Measurements from ENCODE around the gene RSAD1.

DNA sequence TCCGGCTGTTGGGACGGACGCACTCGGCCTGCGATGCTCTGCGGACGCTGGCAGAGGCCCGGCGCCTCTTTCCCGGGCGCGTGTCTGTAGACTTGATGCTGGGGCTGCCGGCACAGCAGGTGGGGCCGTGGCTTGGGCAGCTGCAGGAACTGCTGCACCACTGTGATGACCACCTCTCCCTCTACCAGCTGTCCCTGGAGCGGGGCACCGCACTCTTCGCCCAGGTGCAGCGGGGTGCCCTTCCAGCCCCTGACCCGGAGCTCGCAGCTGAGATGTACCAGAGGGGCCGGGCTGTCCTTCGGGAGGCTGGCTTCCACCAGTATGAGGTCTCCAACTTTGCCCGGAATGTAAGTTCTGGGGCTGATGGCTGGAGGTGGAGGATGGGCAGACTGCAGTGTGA lies 3.5 kb downstream of the RSAD1 start:
- TF ChIP-seq, protein P1, sequence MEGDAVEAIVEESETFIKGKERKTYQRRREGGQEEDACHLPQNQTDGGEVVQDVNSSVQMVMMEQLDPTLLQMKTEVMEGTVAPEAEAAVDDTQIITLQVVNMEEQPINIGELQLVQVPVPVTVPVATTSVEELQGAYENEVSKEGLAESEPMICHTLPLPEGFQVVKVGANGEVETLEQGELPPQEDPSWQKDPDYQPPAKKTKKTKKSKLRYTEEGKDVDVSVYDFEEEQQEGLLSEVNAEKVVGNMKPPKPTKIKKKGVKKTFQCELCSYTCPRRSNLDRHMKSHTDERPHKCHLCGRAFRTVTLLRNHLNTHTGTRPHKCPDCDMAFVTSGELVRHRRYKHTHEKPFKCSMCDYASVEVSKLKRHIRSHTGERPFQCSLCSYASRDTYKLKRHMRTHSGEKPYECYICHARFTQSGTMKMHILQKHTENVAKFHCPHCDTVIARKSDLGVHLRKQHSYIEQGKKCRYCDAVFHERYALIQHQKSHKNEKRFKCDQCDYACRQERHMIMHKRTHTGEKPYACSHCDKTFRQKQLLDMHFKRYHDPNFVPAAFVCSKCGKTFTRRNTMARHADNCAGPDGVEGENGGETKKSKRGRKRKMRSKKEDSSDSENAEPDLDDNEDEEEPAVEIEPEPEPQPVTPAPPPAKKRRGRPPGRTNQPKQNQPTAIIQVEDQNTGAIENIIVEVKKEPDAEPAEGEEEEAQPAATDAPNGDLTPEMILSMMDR (IDR thresholded peaks at IDR 0.05; ENCODE audit: low read depth, low read length, missing input control) = no peak
- TF ChIP-seq YY1 (IDR thresholded peaks at IDR 0.05) (no peak), RAD21 (IDR thresholded peaks at IDR 0.05) (no peak), TAF1 (conservative IDR thresholded peaks at IDR 0.05) (no peak), GABPA (IDR thresholded peaks at IDR 0.05 in 1 of 2, conservative IDR thresholded peaks at IDR 0.05 in 1 of 2) (no peak), SP1 (IDR thresholded peaks at IDR 0.05) (no peak), FOXA1 (IDR thresholded peaks at IDR 0.05) (no peak), EGR1 (IDR thresholded peaks at IDR 0.05; ENCODE audit: low read depth in 2 of 2) (no peak), JUND (IDR thresholded peaks at IDR 0.05) (no peak), RXRA (IDR thresholded peaks at IDR 0.05) (no peak)
- TF ChIP-seq, protein P2, sequence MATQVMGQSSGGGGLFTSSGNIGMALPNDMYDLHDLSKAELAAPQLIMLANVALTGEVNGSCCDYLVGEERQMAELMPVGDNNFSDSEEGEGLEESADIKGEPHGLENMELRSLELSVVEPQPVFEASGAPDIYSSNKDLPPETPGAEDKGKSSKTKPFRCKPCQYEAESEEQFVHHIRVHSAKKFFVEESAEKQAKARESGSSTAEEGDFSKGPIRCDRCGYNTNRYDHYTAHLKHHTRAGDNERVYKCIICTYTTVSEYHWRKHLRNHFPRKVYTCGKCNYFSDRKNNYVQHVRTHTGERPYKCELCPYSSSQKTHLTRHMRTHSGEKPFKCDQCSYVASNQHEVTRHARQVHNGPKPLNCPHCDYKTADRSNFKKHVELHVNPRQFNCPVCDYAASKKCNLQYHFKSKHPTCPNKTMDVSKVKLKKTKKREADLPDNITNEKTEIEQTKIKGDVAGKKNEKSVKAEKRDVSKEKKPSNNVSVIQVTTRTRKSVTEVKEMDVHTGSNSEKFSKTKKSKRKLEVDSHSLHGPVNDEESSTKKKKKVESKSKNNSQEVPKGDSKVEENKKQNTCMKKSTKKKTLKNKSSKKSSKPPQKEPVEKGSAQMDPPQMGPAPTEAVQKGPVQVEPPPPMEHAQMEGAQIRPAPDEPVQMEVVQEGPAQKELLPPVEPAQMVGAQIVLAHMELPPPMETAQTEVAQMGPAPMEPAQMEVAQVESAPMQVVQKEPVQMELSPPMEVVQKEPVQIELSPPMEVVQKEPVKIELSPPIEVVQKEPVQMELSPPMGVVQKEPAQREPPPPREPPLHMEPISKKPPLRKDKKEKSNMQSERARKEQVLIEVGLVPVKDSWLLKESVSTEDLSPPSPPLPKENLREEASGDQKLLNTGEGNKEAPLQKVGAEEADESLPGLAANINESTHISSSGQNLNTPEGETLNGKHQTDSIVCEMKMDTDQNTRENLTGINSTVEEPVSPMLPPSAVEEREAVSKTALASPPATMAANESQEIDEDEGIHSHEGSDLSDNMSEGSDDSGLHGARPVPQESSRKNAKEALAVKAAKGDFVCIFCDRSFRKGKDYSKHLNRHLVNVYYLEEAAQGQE (IDR thresholded peaks at IDR 0.05) = no peak
- TF ChIP-seq, protein P3, sequence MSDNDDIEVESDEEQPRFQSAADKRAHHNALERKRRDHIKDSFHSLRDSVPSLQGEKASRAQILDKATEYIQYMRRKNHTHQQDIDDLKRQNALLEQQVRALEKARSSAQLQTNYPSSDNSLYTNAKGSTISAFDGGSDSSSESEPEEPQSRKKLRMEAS (IDR thresholded peaks at IDR 0.05) = no peak
- TF ChIP-seq, protein P4, sequence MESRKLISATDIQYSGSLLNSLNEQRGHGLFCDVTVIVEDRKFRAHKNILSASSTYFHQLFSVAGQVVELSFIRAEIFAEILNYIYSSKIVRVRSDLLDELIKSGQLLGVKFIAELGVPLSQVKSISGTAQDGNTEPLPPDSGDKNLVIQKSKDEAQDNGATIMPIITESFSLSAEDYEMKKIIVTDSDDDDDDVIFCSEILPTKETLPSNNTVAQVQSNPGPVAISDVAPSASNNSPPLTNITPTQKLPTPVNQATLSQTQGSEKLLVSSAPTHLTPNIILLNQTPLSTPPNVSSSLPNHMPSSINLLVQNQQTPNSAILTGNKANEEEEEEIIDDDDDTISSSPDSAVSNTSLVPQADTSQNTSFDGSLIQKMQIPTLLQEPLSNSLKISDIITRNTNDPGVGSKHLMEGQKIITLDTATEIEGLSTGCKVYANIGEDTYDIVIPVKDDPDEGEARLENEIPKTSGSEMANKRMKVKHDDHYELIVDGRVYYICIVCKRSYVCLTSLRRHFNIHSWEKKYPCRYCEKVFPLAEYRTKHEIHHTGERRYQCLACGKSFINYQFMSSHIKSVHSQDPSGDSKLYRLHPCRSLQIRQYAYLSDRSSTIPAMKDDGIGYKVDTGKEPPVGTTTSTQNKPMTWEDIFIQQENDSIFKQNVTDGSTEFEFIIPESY (IDR thresholded peaks at IDR 0.05) = no peak

Data from liver (tissue), 3 donors.